Thyroid gland (tissue), 4 donors: ENCODE measurements around the gene RHOT1. TPM values are rescaled to one million over a fixed set of nuclear protein-coding genes. Genes with fewer than 3 reads are reported as not detected.
"Not testable (repeated sequence)": the region's sequence is repeated elsewhere in the genome, so short reads cannot be mapped to it uniquely, and the experiment has no call there.

Experiments
- DNase-seq, 2 donors: peaks; one replicate each; pipeline ENCODE4 v3.0.0-alpha.2; 2019
- H3K27ac ChIP-seq, 3 donors: fragments of 200-600 bp; sonication (generic); 1 replicate in 2 of 3; 2 replicates in 1 of 3; pipeline ENCODE4 v1.5.1; 2016 to 2019; ENCODE audit warnings: mild to moderate bottlenecking in 1 of 3, moderate library complexity in 1 of 3
- H3K27me3 ChIP-seq: fragments of 200-600 bp; sonication (generic); one replicate; pipeline ENCODE4 v1.5.1; 2019
- H3K36me3 ChIP-seq, 2 donors: fragments of 200-600 bp; sonication (generic); one replicate each; pipeline ENCODE4 v1.5.1; 2016 to 2019
- H3K4me1 ChIP-seq, 2 donors: fragments of 200-600 bp; sonication (generic); one replicate each; pipeline ENCODE4 v1.5.1; 2017 to 2019
- H3K4me3 ChIP-seq, 3 donors: fragments of 200-600 bp; sonication (generic); replicated peaks in 1 of 3; 1 replicate in 2 of 3; 2 replicates in 1 of 3; pipeline ENCODE4 v1.5.1; 2016; ENCODE audit warnings: mild to moderate bottlenecking in 1 of 3
- H3K9me3 ChIP-seq: fragments of 200-600 bp; sonication (generic); one replicate; pipeline ENCODE4 v1.5.1; 2017
- POLR2A ChIP-seq, 2 donors: fragments of 450-650 bp; IDR thresholded peaks; one replicate each; pipeline ENCODE4 v1.6.1; 2017; ENCODE audit warnings: antibody characterized with exemption in 2 of 2, mild to moderate bottlenecking in 2 of 2, moderate library complexity in 1 of 2
- WGBS, 2 donors: methylation state at CpG; one replicate each; pipeline ENCODE4 v1.1.5; 2017; 5-methylcytosine and 5-hydroxymethylcytosine counted together
- intact Hi-C: fragments of 100-400 bp; cut with DNase I; formaldehyde crosslinking; loops from one replicate; pipeline ENCODE4 v1.15.1; 2023
- total RNA-seq, 4 donors: library from RNA; depleted of rRNA; stranded (reverse); fragments of >200 nt; gene quantifications; one replicate each; pipeline ENCODE4 v1.2.3, GENCODE V29; 2016
- TF ChIP-seq, protein P1 (sequence below), 6 experiments: fragments of 200-600 bp in 3 of 6; fragments of 450-650 bp in 3 of 6; sonication (generic) in 3 of 6; IDR thresholded peaks; one replicate each; pipeline ENCODE4 v1.5.1; 2016 to 2019; ENCODE audit warnings: antibody characterized with exemption in 6 of 6, mild to moderate bottlenecking in 2 of 6, inconsistent platforms in 1 of 6, moderate library complexity in 1 of 6

The RHOT1 gene
- total RNA-seq, 4 donors from 2014 or later: 45.1 to 59.1 (median 51.4) TPM

DNA sequence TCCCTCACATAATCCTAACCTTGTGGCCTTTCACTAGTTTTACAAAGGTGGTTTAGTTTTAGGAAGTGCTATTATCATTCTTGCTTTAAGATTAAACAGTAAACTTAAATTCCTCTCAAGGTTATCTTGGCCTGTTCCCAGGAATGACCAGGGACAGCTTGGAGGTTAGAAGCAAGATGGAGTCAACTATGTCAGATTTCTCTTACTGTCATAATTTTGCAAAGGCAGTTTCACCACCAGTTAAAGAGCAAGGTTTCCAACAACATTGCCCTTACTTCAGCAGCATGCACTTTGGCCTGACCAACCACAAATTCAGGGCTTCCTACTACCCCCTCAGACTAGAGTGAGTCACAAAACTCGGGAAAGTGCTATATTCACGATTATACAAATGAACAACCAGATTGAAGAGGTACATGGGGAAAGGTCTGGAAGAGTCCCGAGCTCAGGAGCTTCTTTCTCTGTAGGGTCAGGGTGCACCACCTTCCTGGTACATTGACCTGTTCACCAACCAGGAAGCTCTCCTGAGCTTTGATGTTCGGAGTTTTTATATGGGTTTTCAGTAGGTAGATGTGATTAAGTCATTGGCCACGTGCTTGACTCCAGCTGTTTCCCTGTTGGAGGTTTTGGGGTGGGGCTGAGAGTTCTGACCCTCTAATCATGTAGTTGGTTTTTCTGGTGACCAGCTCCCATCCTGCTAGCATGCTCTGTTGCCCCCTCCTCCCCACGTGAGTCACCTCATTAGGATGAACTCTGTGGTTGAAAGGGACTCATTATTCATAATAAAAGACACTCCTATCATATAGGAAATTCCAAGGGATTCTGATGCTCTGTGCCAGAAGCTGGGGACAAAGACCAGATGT lies 19.4 kb downstream of the RHOT1 start:
- H3K4me3 ChIP-seq: no peak overlapping the region
- TF ChIP-seq POLR2A (IDR thresholded peaks at IDR 0.05): no peak
- TF ChIP-seq, protein P1, sequence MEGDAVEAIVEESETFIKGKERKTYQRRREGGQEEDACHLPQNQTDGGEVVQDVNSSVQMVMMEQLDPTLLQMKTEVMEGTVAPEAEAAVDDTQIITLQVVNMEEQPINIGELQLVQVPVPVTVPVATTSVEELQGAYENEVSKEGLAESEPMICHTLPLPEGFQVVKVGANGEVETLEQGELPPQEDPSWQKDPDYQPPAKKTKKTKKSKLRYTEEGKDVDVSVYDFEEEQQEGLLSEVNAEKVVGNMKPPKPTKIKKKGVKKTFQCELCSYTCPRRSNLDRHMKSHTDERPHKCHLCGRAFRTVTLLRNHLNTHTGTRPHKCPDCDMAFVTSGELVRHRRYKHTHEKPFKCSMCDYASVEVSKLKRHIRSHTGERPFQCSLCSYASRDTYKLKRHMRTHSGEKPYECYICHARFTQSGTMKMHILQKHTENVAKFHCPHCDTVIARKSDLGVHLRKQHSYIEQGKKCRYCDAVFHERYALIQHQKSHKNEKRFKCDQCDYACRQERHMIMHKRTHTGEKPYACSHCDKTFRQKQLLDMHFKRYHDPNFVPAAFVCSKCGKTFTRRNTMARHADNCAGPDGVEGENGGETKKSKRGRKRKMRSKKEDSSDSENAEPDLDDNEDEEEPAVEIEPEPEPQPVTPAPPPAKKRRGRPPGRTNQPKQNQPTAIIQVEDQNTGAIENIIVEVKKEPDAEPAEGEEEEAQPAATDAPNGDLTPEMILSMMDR (IDR thresholded peaks at IDR 0.05): no peak
- intact Hi-C loops: no loop called here
- 88 to 91% methylated on average over 6 of the region's 6 CpGs for WGBS, 2 donors
- H3K27ac ChIP-seq: no peak overlapping the region
- DNase-seq: no peak
- H3K4me1 ChIP-seq: peaks cover 0 to 15% of the 10 kb centered on the region in 2 donors
- H3K36me3 ChIP-seq: peaks cover 7 to 8% of the 10 kb centered on the region in 2 donors
- H3K9me3 ChIP-seq: no peaks in the 10 kb centered on the region
- H3K27me3 ChIP-seq: no peaks in the 10 kb centered on the region

GRCh38 chr17:32174889-32175288 lies 32.6 kb downstream of the RHOT1 start:
- no peak for TF ChIP-seq POLR2A (IDR thresholded peaks at IDR 0.05)
- TF ChIP-seq, protein P1 (IDR thresholded peaks at IDR 0.05): no peak
- intact Hi-C loops: no loop called here
- H3K36me3 ChIP-seq: peaks cover 19 to 20% of the 10 kb centered on the region in 2 donors

DNA sequence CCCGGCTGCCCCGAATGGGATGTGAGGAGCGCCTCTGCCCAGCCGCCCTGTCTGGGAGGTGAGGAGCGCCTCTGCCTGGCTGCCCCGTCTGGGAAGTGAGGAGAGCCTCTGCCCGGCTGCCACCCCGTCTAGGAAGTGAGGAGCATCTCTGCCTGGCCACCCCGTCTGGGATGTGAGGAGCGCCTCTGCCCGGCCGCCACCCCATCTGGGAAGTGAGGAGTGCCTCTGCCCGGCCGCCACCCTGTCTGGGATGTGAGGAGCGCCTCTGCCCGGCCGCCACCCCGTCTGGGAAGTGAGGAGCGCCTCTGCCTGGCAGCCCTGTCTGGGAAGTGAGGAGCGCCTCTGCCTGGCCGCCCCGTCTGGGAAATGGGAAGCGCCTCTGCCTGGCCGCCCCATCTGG lies 36.4 kb downstream of the RHOT1 start:
- H3K27me3 ChIP-seq, H3K4me3 ChIP-seq, H3K9me3 ChIP-seq, DNase-seq, intact Hi-C loops, H3K27ac ChIP-seq: not testable (repeated sequence)
- 92 to 100% methylated on average over 3 to 12 of the region's 24 CpGs for WGBS, 2 donors
- Histone ChIP-seq H3K36me3 (peaks cover 19 to 20% of the 10 kb centered on the region in 2 donors), H3K4me1 (peaks cover 8 to 19% of the 10 kb centered on the region in 2 donors)

More at GRCh38 chr17:32174889-32175288, 32.6 kb downstream of the RHOT1 start:
- Histone ChIP-seq H3K9me3 (no peaks in the 10 kb centered on the region), H3K4me3 (no peak overlapping the region), H3K4me1 (no peaks in the 10 kb centered on the region), H3K27me3 (no peaks in the 10 kb centered on the region), H3K27ac (no peak overlapping the region)
- 89 to 96% methylated on average over 3 of the region's 3 CpGs for WGBS, 2 donors
- DNase-seq: no peak

- H3K27me3 ChIP-seq, H3K4me3 ChIP-seq, H3K9me3 ChIP-seq, DNase-seq, intact Hi-C loops, H3K27ac ChIP-seq: not testable (repeated sequence)
- H3K36me3 ChIP-seq: peaks cover 19 to 20% of the 10 kb centered on the region in 2 donors
- peaks cover 10 to 22% of the 10 kb centered on the region in 2 donors for H3K4me1 ChIP-seq
- WGBS, 2 donors: 100% methylated on average over 9 of the region's 23 CpGs; no CpG with 5 or more reads in 1 of the 2 donors
Observed at GRCh38 chr17:32179103-32179502, 36.8 kb downstream of the RHOT1 start.

DNA sequence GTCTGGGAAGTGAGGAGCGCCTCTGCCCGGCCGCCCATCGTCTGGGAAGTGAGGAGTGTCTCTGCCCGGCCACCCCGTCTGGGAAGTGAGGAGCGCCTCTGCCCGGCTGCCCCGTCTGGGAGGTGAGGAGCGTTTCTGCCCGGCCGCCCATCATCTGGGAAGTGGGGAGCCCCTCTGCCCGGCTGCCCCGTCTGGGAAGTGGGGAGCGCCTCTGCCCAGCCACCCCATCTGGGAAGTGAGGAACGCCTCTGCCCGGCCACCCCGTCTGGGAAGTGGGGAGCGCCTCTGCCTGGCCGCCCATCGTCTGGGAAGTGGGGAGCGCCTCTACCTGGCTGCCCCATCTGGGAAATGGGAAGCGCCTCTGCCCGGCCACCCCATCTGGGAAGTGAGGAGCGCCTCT lies 37.2 kb downstream of the RHOT1 start:
- Histone ChIP-seq H3K36me3 (peaks cover 19 to 20% of the 10 kb centered on the region in 2 donors), H3K4me1 (peaks cover 10 to 22% of the 10 kb centered on the region in 2 donors)
- WGBS, 2 donors: 100% methylated on average over 4 of the region's 25 CpGs; no CpG with 5 or more reads in 1 of the 2 donors
- H3K4me3 ChIP-seq, H3K9me3 ChIP-seq, H3K27me3 ChIP-seq, DNase-seq, H3K27ac ChIP-seq, intact Hi-C loops: not testable (repeated sequence)

- H3K4me3 ChIP-seq, H3K27me3 ChIP-seq, H3K9me3 ChIP-seq, intact Hi-C loops, DNase-seq: not testable (repeated sequence)
- H3K4me1 ChIP-seq: peaks cover 10 to 22% of the 10 kb centered on the region in 2 donors
- H3K36me3 ChIP-seq: peaks cover 19 to 20% of the 10 kb centered on the region in 2 donors
- 27 to 42% methylated on average over 2 of the region's 2 CpGs for WGBS, 2 donors
- peak overlapping the region in 2 of 3 donors; percentile 5 to 13 for H3K27ac ChIP-seq
Observed at GRCh38 chr17:32180262-32180661, 38.0 kb downstream of the RHOT1 start.

GRCh38 chr17:32185875-32186274 lies 43.6 kb downstream of the RHOT1 start:
- DNase-seq: no peak
- Histone ChIP-seq H3K4me1 (peaks cover 10 to 19% of the 10 kb centered on the region in 2 donors), H3K27me3 (no peaks in the 10 kb centered on the region), H3K4me3 (no peak overlapping the region), H3K27ac (no peak overlapping the region), H3K9me3 (no peaks in the 10 kb centered on the region), H3K36me3 (no peaks in the 10 kb centered on the region)
- intact Hi-C loops: no loop called here
- WGBS, 2 donors: 93 to 99% methylated on average over 2 of the region's 2 CpGs
- no peak for TF ChIP-seq POLR2A (IDR thresholded peaks at IDR 0.05)
- TF ChIP-seq, protein P1 (IDR thresholded peaks at IDR 0.05): no peak
